PC-9 (cell line): ENCODE data around the gene TFF2.

Source experiments
- CTCF ChIP-seq: fragments of 200-600 bp; sonication (generic); conservative IDR thresholded peaks from 2 replicates; pipeline ENCODE4 v1.6.1; 2017; ENCODE audit warnings: mixed run types, antibody characterized with exemption, mild to moderate bottlenecking, moderate library complexity
- EZH2 ChIP-seq: fragments of 200-600 bp; sonication (generic); IDR thresholded peaks from 2 replicates; pipeline ENCODE4 v1.8.0; 2017; ENCODE audit warnings: antibody characterized with exemption, low read depth

GRCh38 chr21:42387164-42387563 is 36.4 kb upstream of the TFF2 start:
- no peak for TF ChIP-seq CTCF
- TF ChIP-seq EZH2 = no peak
